ENCODE data around the gene RNU1-2. TPM values are rescaled to one million over a fixed set of nuclear protein-coding genes. Genes with fewer than 3 reads are reported as not detected.
"Not testable (repeated sequence)": the region's sequence is repeated elsewhere in the genome, so short reads cannot be mapped to it uniquely, and the experiment has no call there.

The RNU1-2 gene
- total RNA-seq, 2 donors from 2014 or later, result not detected

GRCh38 chr1:16915627-16915973 is 19.8 kb downstream of the RNU1-2 start:
- no peak for DNase-seq (ENCODE audit: low spot score)
- no peak overlapping the region for H3K27ac ChIP-seq
- no peaks in the 10 kb centered on the region for H3K36me3 ChIP-seq
- H3K4me3 ChIP-seq, result no peak overlapping the region
- TF ChIP-seq CTCF (IDR thresholded peaks at IDR 0.05), result no peak
- peaks cover 0 to 20% of the 10 kb centered on the region in 2 donors for H3K4me1 ChIP-seq
- no peaks in the 10 kb centered on the region for H3K9me3 ChIP-seq
- H3K27me3 ChIP-seq, result no peaks in the 10 kb centered on the region

- H3K4me1 ChIP-seq, result peaks cover 0 to 22% of the 10 kb centered on the region in 2 donors
- H3K9me3 ChIP-seq; H3K36me3 ChIP-seq; DNase-seq (ENCODE audit: low spot score); H3K4me3 ChIP-seq; H3K27me3 ChIP-seq; H3K27ac ChIP-seq: not testable (repeated sequence)
Observed at GRCh38 chr1:16916036-16916880, 20.5 kb downstream of the RNU1-2 start.

GRCh38 chr1:16918371-16918770 is 22.6 kb downstream of the RNU1-2 start:
- H3K27ac ChIP-seq, result no peak overlapping the region
- H3K4me3 ChIP-seq, result no peak overlapping the region
- no peaks in the 10 kb centered on the region for H3K27me3 ChIP-seq
- no peaks in the 10 kb centered on the region for H3K9me3 ChIP-seq
- no peak for TF ChIP-seq CTCF (IDR thresholded peaks at IDR 0.05)
- peaks cover 0 to 22% of the 10 kb centered on the region in 2 donors for H3K4me1 ChIP-seq
- no peaks in the 10 kb centered on the region for H3K36me3 ChIP-seq
- DNase-seq (ENCODE audit: low spot score), result no peak

- not testable (repeated sequence) for H3K27ac ChIP-seq; H3K4me3 ChIP-seq; H3K27me3 ChIP-seq; H3K36me3 ChIP-seq; H3K9me3 ChIP-seq; DNase-seq (ENCODE audit: low spot score)
- H3K4me1 ChIP-seq, result peaks cover 0 to 19% of the 10 kb centered on the region in 2 donors
Observed at GRCh38 chr1:16918936-16919665, 23.3 kb downstream of the RNU1-2 start.

GRCh38 chr1:16920951-16921350 is 25.2 kb downstream of the RNU1-2 start:
- Histone ChIP-seq H3K4me1 (peaks cover 0 to 9% of the 10 kb centered on the region in 2 donors), H3K27me3 (no peaks in the 10 kb centered on the region), H3K4me3 (no peak overlapping the region), H3K36me3 (no peaks in the 10 kb centered on the region), H3K27ac (no peak overlapping the region), H3K9me3 (no peaks in the 10 kb centered on the region)
- TF ChIP-seq CTCF (IDR thresholded peaks at IDR 0.05), result no peak
- DNase-seq (ENCODE audit: low spot score), result no peak

- no peak within 1 kb of the TSS for H3K4me3 ChIP-seq
- H3K4me1 ChIP-seq, result peaks cover 0 to 9% of the 10 kb centered on the region in 2 donors
- H3K27me3 ChIP-seq, result no peaks in the 10 kb centered on the region
- no peak for DNase-seq (ENCODE audit: low spot score)
- TF ChIP-seq CTCF (IDR thresholded peaks at IDR 0.05), result no peak
- H3K27ac ChIP-seq, result no peak within 1 kb of the TSS
- H3K9me3 ChIP-seq, result no peaks in the 10 kb centered on the region
- H3K36me3 ChIP-seq, result no peaks in the 10 kb centered on the region
Observed at GRCh38 chr1:16921391-16922185, 25.8 kb downstream of the RNU1-2 start, which contains the start of gene CROCC. Gene CROCC, plus strand, starts transcription at chr1:16921931. Its CDS starts 88 bp downstream, at chr1:16922019.
